Endothelial cell of umbilical vein (primary cell): Measurements from ENCODE around the gene CMC4.

Experiments
- CTCF ChIP-seq, 2 donors: IDR thresholded peaks; 1 replicate in 1 of 2; 2 replicates in 1 of 2; pipeline ENCODE4 v1.5.1; 2011; ENCODE audit warnings: low read length in 2 of 2, mild to moderate bottlenecking in 2 of 2, moderate library complexity in 2 of 2, control low read depth in 1 of 2, inconsistent platforms in 1 of 2, low read depth in 1 of 2; ENCODE audit not compliant: insufficient read depth in 1 of 2; ENCODE audit errors: extremely low read depth in 1 of 2
- EZH2 ChIP-seq: IDR thresholded peaks from 2 replicates; pipeline ENCODE4 v1.6.1; 2012; ENCODE audit warnings: borderline replicate concordance, low read depth, mild to moderate bottlenecking, moderate library complexity, low read length, inconsistent platforms; ENCODE audit not compliant: severe bottlenecking
- POLR2A ChIP-seq: IDR thresholded peaks from 2 replicates; pipeline ENCODE4 v1.6.1; 2012; ENCODE audit warnings: low read depth, mild to moderate bottlenecking, control low read depth, low read length
- TF ChIP-seq, protein P1 (sequence below): IDR thresholded peaks from 2 replicates; pipeline ENCODE4 v1.6.1; 2011; ENCODE audit not compliant: insufficient read depth, insufficient read length

DNA sequence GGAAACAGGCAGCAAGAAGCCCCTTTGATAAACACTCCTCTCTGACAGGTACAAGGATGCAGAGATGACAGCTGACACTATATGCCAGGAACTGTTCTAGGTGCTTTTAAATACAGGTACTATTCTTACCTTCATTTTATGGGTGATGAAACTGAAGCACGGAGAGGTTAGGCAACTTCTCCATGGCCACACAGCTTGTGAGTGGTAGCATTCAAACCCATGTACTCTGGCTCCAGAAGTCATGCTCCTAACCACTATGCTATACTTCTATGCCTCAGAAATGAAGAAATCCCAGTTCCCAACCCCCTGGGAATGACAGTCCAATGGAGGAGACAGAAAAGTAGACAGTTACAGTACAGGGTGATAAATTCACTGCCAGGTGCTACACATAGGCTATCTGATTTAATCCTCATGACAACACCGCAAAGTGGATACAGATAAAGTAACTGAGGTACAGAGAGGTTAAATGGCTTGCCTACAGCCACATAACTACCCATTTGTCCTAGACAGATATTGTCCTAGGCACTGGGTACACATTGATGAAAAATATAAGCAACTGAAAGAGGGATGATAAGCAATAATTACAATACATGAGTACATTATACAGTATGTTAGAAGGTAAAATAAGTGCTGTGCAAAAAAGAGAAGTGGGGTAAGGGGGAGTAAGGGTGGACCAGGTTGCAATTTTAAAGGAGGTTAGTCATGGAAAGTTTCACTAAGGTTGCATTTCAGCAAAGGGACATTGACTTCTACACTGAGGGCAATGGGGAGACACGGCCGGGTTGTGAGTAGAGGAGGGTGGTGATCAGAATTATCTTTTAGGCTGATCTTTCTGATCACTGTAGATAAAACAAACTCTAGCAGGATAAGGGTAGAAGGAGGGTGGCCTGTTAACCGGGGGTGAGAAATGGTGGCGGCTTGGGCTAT is 46.8 kb downstream of the CMC4 start:
- TF ChIP-seq CTCF (IDR thresholded peaks at IDR 0.05; ENCODE audit: extremely low read depth in 1 of 2, insufficient read depth in 1 of 2, low read depth in 1 of 2, low read length in 2 of 2): no peak
- TF ChIP-seq POLR2A: no peak
- TF ChIP-seq, protein P1, sequence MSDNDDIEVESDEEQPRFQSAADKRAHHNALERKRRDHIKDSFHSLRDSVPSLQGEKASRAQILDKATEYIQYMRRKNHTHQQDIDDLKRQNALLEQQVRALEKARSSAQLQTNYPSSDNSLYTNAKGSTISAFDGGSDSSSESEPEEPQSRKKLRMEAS: no peak
- no peak for TF ChIP-seq EZH2
